Hepatocyte (in vitro differentiated cells): ENCODE data around the gene NINJ2. TPM values are rescaled to one million over a fixed set of nuclear protein-coding genes. Genes with fewer than 3 reads are reported as not detected.

Experiments
- DNase-seq: peaks from one replicate; pipeline ENCODE4 v3.0.0-alpha.2; 2016; ENCODE audit warnings: low spot score
- H2AFZ ChIP-seq: fragments of 200-600 bp; sonication (generic); 2 replicates; pipeline ENCODE4 v1.6.0; 2016; ENCODE audit warnings: antibody characterized with exemption, mild to moderate bottlenecking
- H3K27ac ChIP-seq: fragments of 200-600 bp; sonication (generic); 2 replicates; pipeline ENCODE4 v1.5.1; 2016; ENCODE audit warnings: mild to moderate bottlenecking
- H3K27me3 ChIP-seq: fragments of 200-600 bp; sonication (generic); 2 replicates; pipeline ENCODE4 v1.6.1; 2016
- H3K36me3 ChIP-seq: fragments of 200-600 bp; sonication (generic); replicated peaks from 2 replicates; pipeline ENCODE4 v1.5.1; 2016; ENCODE audit warnings: low read depth; ENCODE audit not compliant: insufficient read depth
- H3K4me1 ChIP-seq: fragments of 200-600 bp; sonication (generic); 2 replicates; pipeline ENCODE4 v1.5.1; 2016; ENCODE audit warnings: mild to moderate bottlenecking, moderate library complexity; ENCODE audit not compliant: insufficient read depth
- H3K4me2 ChIP-seq: fragments of 200-600 bp; sonication (generic); 2 replicates; pipeline ENCODE4 v1.6.0; 2016
- H3K4me3 ChIP-seq: fragments of 200-600 bp; sonication (generic); 2 replicates; pipeline ENCODE4 v1.5.1; 2016; ENCODE audit warnings: mild to moderate bottlenecking
- H3K79me2 ChIP-seq: fragments of 200-600 bp; sonication (generic); 2 replicates; pipeline ENCODE4 v1.6.0; 2017; ENCODE audit warnings: mild to moderate bottlenecking
- H3K9me2 ChIP-seq: fragments of 200-600 bp; sonication (generic); replicated peaks from 2 replicates; pipeline ENCODE4 v1.6.0; 2017; ENCODE audit warnings: mild to moderate bottlenecking; ENCODE audit not compliant: insufficient read depth
- H3K9me3 ChIP-seq: fragments of 200-600 bp; sonication (generic); 2 replicates; pipeline ENCODE4 v1.5.1; 2016; ENCODE audit warnings: low read depth, mild to moderate bottlenecking
- H4K20me1 ChIP-seq: fragments of 200-600 bp; sonication (generic); 2 replicates; pipeline ENCODE4 v1.6.0; 2016; ENCODE audit warnings: mild to moderate bottlenecking; ENCODE audit not compliant: insufficient read depth, poor library complexity, severe bottlenecking
- EZH2 ChIP-seq: fragments of 200-600 bp; sonication (generic); IDR thresholded peaks from 2 replicates; pipeline ENCODE4 v1.6.1; 2016; ENCODE audit warnings: antibody characterized with exemption, mild to moderate bottlenecking, borderline replicate concordance
- EZH2phosphoT487 ChIP-seq: fragments of 200-600 bp; sonication (generic); IDR thresholded peaks from one replicate; pipeline ENCODE4 v1.6.1; 2018; ENCODE audit warnings: antibody characterized with exemption, mild to moderate bottlenecking, low read depth, moderate library complexity; ENCODE audit not compliant: unreplicated experiment, severe bottlenecking
- WGBS: methylation state at CpG from one replicate; pipeline ENCODE4 v1.1.6; 2016; ENCODE audit warnings: low lambda C conversion rate; ENCODE audit errors: missing lambda C conversion rate; 5-methylcytosine and 5-hydroxymethylcytosine counted together
- polyA plus RNA-seq: library from polyadenylated mRNA; unstranded; fragments of >200 nt; fragmentation: Nextera tagmentation; extraction: Ambion mirVana; gene quantifications from 2 replicates; pipeline ENCODE4 v1.2.1, GENCODE V29; 2016
- total RNA-seq: library from RNA; depleted of rRNA; stranded (reverse); fragments of >200 nt; gene quantifications from 2 replicates; pipeline ENCODE4 v1.2.3, GENCODE V29; 2014
- TF ChIP-seq, protein P1 (sequence below): fragments of 200-600 bp; sonication (generic); IDR thresholded peaks from 2 replicates; pipeline ENCODE4 v1.5.1; 2016; ENCODE audit warnings: antibody characterized with exemption, mild to moderate bottlenecking; ENCODE audit not compliant: poor library complexity

Gene NINJ2
- total and polyA plus RNA-seq, 2 experiments from 2014 or later = 0.70 to 2.1 TPM

DNA sequence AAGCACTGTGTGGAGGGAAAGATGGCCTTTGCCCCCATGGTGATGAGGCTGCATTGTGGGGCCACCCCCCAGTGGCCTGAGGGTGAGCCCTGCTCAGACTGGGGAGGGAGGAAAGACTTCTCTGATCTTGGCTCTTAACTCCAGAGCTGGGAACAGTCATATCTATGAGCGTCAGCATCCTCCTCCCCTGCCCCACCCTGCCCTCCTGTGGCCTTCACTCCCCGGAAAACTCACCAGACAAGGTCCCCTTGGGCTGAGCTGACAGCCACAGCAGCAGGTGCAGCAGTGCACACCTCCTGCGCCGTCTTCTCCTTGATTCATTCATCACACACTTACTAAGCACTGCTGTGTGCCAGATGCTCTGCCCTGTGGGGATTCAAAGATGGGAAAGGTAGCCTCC, 104.7 kb downstream of the NINJ2 start:
- Histone ChIP-seq H3K4me3 (no peak overlapping the region), H3K9me3 (no peaks in the 10 kb centered on the region), H3K4me2 (no peak overlapping the region), H3K36me3 (no peaks in the 10 kb centered on the region), H4K20me1 (no peaks in the 10 kb centered on the region), H2AFZ (no peak overlapping the region), H3K27ac (no peak overlapping the region), H3K79me2 (no peaks in the 10 kb centered on the region), H3K9me2 (no peaks in the 10 kb centered on the region), H3K4me1 (no peaks in the 10 kb centered on the region), H3K27me3 (no peaks in the 10 kb centered on the region)
- WGBS = 84% methylated on average over 4 of the region's 4 CpGs
- DNase-seq = no peak
- TF ChIP-seq EZH2phosphoT487 (no peak), EZH2 (no peak)
- TF ChIP-seq, protein P1, sequence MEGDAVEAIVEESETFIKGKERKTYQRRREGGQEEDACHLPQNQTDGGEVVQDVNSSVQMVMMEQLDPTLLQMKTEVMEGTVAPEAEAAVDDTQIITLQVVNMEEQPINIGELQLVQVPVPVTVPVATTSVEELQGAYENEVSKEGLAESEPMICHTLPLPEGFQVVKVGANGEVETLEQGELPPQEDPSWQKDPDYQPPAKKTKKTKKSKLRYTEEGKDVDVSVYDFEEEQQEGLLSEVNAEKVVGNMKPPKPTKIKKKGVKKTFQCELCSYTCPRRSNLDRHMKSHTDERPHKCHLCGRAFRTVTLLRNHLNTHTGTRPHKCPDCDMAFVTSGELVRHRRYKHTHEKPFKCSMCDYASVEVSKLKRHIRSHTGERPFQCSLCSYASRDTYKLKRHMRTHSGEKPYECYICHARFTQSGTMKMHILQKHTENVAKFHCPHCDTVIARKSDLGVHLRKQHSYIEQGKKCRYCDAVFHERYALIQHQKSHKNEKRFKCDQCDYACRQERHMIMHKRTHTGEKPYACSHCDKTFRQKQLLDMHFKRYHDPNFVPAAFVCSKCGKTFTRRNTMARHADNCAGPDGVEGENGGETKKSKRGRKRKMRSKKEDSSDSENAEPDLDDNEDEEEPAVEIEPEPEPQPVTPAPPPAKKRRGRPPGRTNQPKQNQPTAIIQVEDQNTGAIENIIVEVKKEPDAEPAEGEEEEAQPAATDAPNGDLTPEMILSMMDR = no peak

DNA sequence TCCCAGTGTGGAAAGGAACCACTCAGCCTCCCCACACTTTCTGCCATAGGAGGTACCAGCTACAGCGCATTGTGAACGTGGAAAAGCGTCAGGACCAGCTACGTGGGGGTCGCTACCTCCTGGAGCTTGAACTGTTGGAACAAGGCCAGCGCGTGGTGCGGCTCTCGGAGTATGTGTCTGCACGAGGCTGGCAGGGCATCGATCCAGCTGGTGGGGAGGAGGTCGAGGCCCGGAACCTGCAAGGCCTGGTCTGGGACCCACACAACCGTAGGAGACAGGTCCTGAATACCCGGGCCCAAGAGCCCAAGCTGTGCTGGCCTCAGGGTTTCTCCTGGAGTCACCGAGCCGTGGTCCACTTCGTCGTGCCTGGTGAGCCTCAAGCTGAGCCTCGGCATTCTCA, 106.7 kb downstream of the NINJ2 start:
- no peak for DNase-seq
- Histone ChIP-seq H3K27me3 (no peaks in the 10 kb centered on the region), H3K36me3 (no peaks in the 10 kb centered on the region), H3K9me2 (no peaks in the 10 kb centered on the region), H4K20me1 (no peaks in the 10 kb centered on the region), H3K27ac (no peak overlapping the region), H3K4me1 (no peaks in the 10 kb centered on the region), H3K9me3 (no peaks in the 10 kb centered on the region), H3K4me2 (no peak overlapping the region), H3K79me2 (no peaks in the 10 kb centered on the region), H2AFZ (no peak overlapping the region), H3K4me3 (no peak overlapping the region)
- TF ChIP-seq EZH2phosphoT487 (no peak), EZH2 (no peak)
- TF ChIP-seq, protein P1 = no peak
- WGBS = 97% methylated on average over 20 of the region's 20 CpGs

DNA sequence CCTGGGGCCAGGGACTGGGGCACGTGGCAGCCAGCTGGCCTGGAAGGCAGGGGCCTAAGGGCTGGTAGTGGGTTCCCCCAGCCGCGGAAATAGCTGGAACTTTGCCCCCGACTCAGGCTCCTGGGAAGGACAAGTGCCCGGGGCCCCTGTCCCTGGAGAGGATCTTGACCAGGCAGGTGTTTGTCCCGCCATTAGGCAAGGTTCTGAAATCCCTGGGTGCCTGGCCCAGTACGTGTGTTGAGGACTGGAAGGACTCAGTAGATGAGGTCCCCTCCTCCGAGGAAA, 109.3 kb downstream of the NINJ2 start:
- no peaks in the 10 kb centered on the region for H3K9me3 ChIP-seq
- no peaks in the 10 kb centered on the region for H3K27me3 ChIP-seq
- WGBS = 90% methylated on average over 8 of the region's 8 CpGs
- no peaks in the 10 kb centered on the region for H3K4me1 ChIP-seq
- DNase-seq = no peak
- no peak overlapping the region for H3K4me3 ChIP-seq
- no peaks in the 10 kb centered on the region for H3K36me3 ChIP-seq
- no peak overlapping the region for H3K27ac ChIP-seq
- no peaks in the 10 kb centered on the region for H4K20me1 ChIP-seq
- H3K4me2 ChIP-seq = no peak overlapping the region
- H3K9me2 ChIP-seq = no peaks in the 10 kb centered on the region
- TF ChIP-seq, protein P1 = no peak
- TF ChIP-seq EZH2 (no peak), EZH2phosphoT487 (no peak)
- no peak overlapping the region for H2AFZ ChIP-seq
- no peaks in the 10 kb centered on the region for H3K79me2 ChIP-seq
